ENCODE data around the gene TRAF1. TPM values are rescaled to one million over a fixed set of nuclear protein-coding genes. Genes with fewer than 3 reads are reported as not detected.

The TRAF1 gene
- total and polyA plus RNA-seq, 10 of the 15 experiments (the other 5 are each of a cell fraction or from before 2014, with no cell fraction given) = 13.8 to 163 (median 128) TPM

DNA sequence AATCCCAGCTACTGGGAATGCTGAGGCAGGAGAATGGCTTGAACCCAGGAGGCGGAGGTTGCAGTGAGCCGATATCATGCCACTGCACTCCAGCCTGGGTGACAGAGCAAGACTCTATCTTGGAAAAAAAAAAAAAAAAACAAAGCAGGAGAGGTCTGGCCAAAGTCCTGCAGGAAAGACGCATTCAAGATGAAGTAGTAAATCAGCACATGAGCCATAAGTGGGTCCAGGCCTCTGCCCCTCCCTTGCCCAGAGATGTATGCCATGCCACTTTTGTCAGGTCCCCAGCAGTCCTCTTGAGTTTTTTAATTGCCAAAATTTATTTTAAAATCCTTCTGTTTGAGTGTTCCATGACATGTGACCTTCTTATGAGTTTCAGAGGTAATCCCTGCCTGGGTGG, 41.1 kb downstream of the TRAF1 start:
- H2AFZ ChIP-seq (ENCODE audit: control insufficient read depth, low read depth, low read length) = no peak overlapping the region
- 100% methylated on average over 3 of the region's 3 CpGs for WGBS (ENCODE audit: insufficient coverage, insufficient replicate concordance, low lambda C conversion rate, missing lambda C conversion rate)
- TF ChIP-seq, protein P1, sequence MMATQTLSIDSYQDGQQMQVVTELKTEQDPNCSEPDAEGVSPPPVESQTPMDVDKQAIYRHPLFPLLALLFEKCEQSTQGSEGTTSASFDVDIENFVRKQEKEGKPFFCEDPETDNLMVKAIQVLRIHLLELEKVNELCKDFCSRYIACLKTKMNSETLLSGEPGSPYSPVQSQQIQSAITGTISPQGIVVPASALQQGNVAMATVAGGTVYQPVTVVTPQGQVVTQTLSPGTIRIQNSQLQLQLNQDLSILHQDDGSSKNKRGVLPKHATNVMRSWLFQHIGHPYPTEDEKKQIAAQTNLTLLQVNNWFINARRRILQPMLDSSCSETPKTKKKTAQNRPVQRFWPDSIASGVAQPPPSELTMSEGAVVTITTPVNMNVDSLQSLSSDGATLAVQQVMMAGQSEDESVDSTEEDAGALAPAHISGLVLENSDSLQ (IDR thresholded peaks at IDR 0.05) = no peak
- no peak for TF ChIP-seq SUPT20H (IDR thresholded peaks at IDR 0.05; ENCODE audit: borderline replicate concordance, control insufficient read depth, low read depth, low read length)
- no peak for TF ChIP-seq CREM (IDR thresholded peaks at IDR 0.05; ENCODE audit: low read depth)
- in situ Hi-C loops (cut with MboI) (no loop called here), intact Hi-C loops (cut with micrococcal nuclease; ENCODE audit: unreplicated experiment) (no loop called here)
- H3K79me2 ChIP-seq (ENCODE audit: control insufficient read depth, insufficient read depth, low read length) = no peaks in the 10 kb centered on the region
- no peak overlapping the region for H3K9ac ChIP-seq (ENCODE audit: control insufficient read depth, insufficient read depth, low read length)
- DNase-seq (ENCODE audit: low read depth, low spot score) = no peak
- ChIA-PET CTCF (interaction anchor here (1.1 to 4.2 kb wide), 12 partner anchors 10 to 67 kb away, joined by 3 to 14 read pairs (median 6); no protein-coding TSS in a partner anchor), POLR2A (interaction anchor here (0.6 to 15.6 kb wide), 6 partner anchors 11 to 550 kb away, joined by 3 to 383 read pairs (median 6); partner anchors contain the start of gene TRAF1), RAD21 (ENCODE audit: unreplicated experiment) (interaction anchor here (0.7 to 3.0 kb wide), 7 partner anchors 11 to 130 kb away, joined by 3 to 11 read pairs (median 4); no protein-coding TSS in a partner anchor), SMC1A (ENCODE audit: uncharacterized antibody, unreplicated experiment) (interaction anchor here (0.5 to 23.6 kb wide), 4 partner anchors 10 to 61 kb away, joined by 3 to 522 read pairs (median 26); partner anchors contain the start of gene TRAF1)
- no peak for ATAC-seq
- no peak overlapping the region for H3K4me2 ChIP-seq (ENCODE audit: control insufficient read depth, insufficient read depth)
- H4K20me1 ChIP-seq (ENCODE audit: control insufficient read depth, insufficient read depth) = no peaks in the 10 kb centered on the region
- no TSS peak for BruUV-seq (replicated peaks)
- H3K9me3 ChIP-seq (replicated peaks; ENCODE audit: control insufficient read depth, insufficient read depth, low read length) = no peaks in the 10 kb centered on the region
- H3K4me1 ChIP-seq (ENCODE audit: control insufficient read depth, insufficient read depth, low read length) = peaks cover 15% of the 10 kb centered on the region
- FAIRE-seq = no peak
- H3K4me3 ChIP-seq = no peak overlapping the region
- no peaks in the 10 kb centered on the region for H3K27me3 ChIP-seq (replicated peaks in 1 of 2; ENCODE audit: control insufficient read depth in 2 of 2, insufficient read depth in 2 of 2, low read length in 1 of 2)
- H3K36me3 ChIP-seq (ENCODE audit: control insufficient read depth in 2 of 2, insufficient read depth in 2 of 2, low read length in 1 of 2) = no peaks in the 10 kb centered on the region
- no peak overlapping the region for H3K27ac ChIP-seq (ENCODE audit: control insufficient read depth, insufficient read depth)

DNA sequence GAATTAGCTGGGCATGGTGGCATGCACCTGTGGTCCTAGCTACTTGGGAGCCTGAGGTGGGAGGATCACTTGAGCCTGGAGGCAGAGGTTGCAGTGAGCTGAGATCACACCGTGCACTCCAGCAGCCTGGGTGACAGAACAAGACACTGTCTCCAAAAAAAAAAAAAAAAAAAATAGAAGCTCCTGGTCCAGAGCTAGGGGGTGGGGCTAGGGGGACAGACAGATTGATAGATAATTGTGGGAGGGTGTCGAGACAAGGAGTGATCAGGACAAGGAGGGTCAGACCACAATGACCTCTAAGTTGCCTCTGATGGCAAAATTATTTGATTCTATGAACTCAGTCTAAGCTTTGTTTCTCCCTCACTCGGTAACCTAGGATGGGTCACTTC, 43.0 kb downstream of the TRAF1 start:
- peaks cover 22% of the 10 kb centered on the region for H3K4me1 ChIP-seq (ENCODE audit: control insufficient read depth, insufficient read depth, low read length)

More for the DNA sequence above, 43.0 kb downstream of the TRAF1 start:
- ATAC-seq (no peak), DNase-seq (ENCODE audit: low read depth, low spot score) (no peak), FAIRE-seq (no peak)
- TF ChIP-seq BHLHE40 (IDR thresholded peaks at IDR 0.05; ENCODE audit: borderline replicate concordance in 1 of 2, low read depth in 2 of 2, low read length in 1 of 2) (no peak), ZNF207 (IDR thresholded peaks at IDR 0.05; ENCODE audit: borderline replicate concordance) (no peak), SMAD5 (IDR thresholded peaks at IDR 0.05; ENCODE audit: low read depth) (no peak), SMARCA5 (IDR thresholded peaks at IDR 0.05) (no peak), SUPT20H (IDR thresholded peaks at IDR 0.05; ENCODE audit: borderline replicate concordance, control insufficient read depth, low read depth, low read length) (no peak), EGR1 (IDR thresholded peaks at IDR 0.05; ENCODE audit: borderline replicate concordance in 1 of 2, low read depth in 2 of 2, low read length in 2 of 2) (no peak)
- TF ChIP-seq, protein P2, sequence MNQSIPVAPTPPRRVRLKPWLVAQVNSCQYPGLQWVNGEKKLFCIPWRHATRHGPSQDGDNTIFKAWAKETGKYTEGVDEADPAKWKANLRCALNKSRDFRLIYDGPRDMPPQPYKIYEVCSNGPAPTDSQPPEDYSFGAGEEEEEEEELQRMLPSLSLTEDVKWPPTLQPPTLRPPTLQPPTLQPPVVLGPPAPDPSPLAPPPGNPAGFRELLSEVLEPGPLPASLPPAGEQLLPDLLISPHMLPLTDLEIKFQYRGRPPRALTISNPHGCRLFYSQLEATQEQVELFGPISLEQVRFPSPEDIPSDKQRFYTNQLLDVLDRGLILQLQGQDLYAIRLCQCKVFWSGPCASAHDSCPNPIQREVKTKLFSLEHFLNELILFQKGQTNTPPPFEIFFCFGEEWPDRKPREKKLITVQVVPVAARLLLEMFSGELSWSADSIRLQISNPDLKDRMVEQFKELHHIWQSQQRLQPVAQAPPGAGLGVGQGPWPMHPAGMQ (IDR thresholded peaks at IDR 0.05; ENCODE audit: borderline replicate concordance) = no peak
- no peaks in the 10 kb centered on the region for H3K27me3 ChIP-seq (replicated peaks in 1 of 2; ENCODE audit: control insufficient read depth in 2 of 2, insufficient read depth in 2 of 2, low read length in 1 of 2)
- H3K9me3 ChIP-seq (replicated peaks; ENCODE audit: control insufficient read depth, insufficient read depth, low read length) = no peaks in the 10 kb centered on the region
- H3K36me3 ChIP-seq (ENCODE audit: control insufficient read depth in 2 of 2, insufficient read depth in 2 of 2, low read length in 1 of 2) = no peaks in the 10 kb centered on the region
- ChIA-PET RAD21 (ENCODE audit: unreplicated experiment) (interaction anchor here (0.6 to 3.0 kb wide), 5 partner anchors 11 to 51 kb away, joined by 3 to 9 read pairs (median 4); no protein-coding TSS in a partner anchor), POLR2A (interaction anchor here (0.6 to 15.6 kb wide), 4 partner anchors 9 to 315 kb away, joined by 3 to 383 read pairs (median 6); partner anchors contain the start of gene TRAF1), SMC1A (ENCODE audit: uncharacterized antibody, unreplicated experiment) (interaction anchor here (0.8 to 23.6 kb wide), 5 partner anchors 8 to 44 kb away, joined by 3 to 522 read pairs (median 5); partner anchors contain the start of gene TRAF1), CTCF (interaction anchor here (0.6 to 4.2 kb wide), 5 partner anchors 15 to 301 kb away, joined by 3 to 14 read pairs (median 6); no protein-coding TSS in a partner anchor)
- H3K9ac ChIP-seq (ENCODE audit: control insufficient read depth, insufficient read depth, low read length) = no peak overlapping the region
- intact Hi-C loops (cut with micrococcal nuclease; ENCODE audit: unreplicated experiment) = no loop called here
- H4K20me1 ChIP-seq (ENCODE audit: control insufficient read depth, insufficient read depth) = no peaks in the 10 kb centered on the region
- no TSS peak for BruUV-seq (replicated peaks)
- peaks cover 2% of the 10 kb centered on the region for H3K79me2 ChIP-seq (ENCODE audit: control insufficient read depth, insufficient read depth, low read length)
- no peak overlapping the region for H2AFZ ChIP-seq (ENCODE audit: control insufficient read depth, low read depth, low read length)
- WGBS (ENCODE audit: insufficient coverage, insufficient replicate concordance, low lambda C conversion rate, missing lambda C conversion rate) = 78% methylated on average over 3 of the region's 3 CpGs
- in situ Hi-C loops (cut with MboI) = no loop called here
- no peak overlapping the region for H3K4me2 ChIP-seq (ENCODE audit: control insufficient read depth, insufficient read depth)
- H3K27ac ChIP-seq (ENCODE audit: control insufficient read depth, insufficient read depth) = no peak overlapping the region
- H3K4me3 ChIP-seq = no peak overlapping the region
